HepG2 (cell line): ENCODE results near the gene SELPLG. TPM values are rescaled to one million over a fixed set of nuclear protein-coding genes. Genes with fewer than 3 reads are reported as not detected.

Experiments
- ATAC-seq: fragments of 200-7000 bp; cut with Tn5 transposase; 3 replicates; pipeline ENCODE4 v1.9.1; 2020; ENCODE audit warnings: mild to moderate bottlenecking, moderate library complexity
- BruUV-seq: library from RNA; stranded (reverse); fragments of 400-500 nt; replicated peaks from 2 replicates; lab custom pipeline; 2021; lab: Mats Ljungman, UMichigan
- CTCF ChIA-PET: fragments of 300-600 bp; formaldehyde crosslinking; extraction: SDS; loops from one replicate; lab custom pipeline; 2021; ENCODE audit warnings: low total read pairs, inconsistent platforms, low intra/inter-chr PET ratio; lab: Yijun Ruan, JAX
- POLR2A ChIA-PET: fragments of 350-600 bp; sonication (Branson Sonifier 250); formaldehyde crosslinking; loops from one replicate; lab custom pipeline; 2020; ENCODE audit warnings: antibody characterized with exemption, inconsistent platforms; lab: Yijun Ruan, JAX
- DNase-seq: peaks from one replicate; pipeline ENCODE4 v3.0.0-alpha.2; 2015; ENCODE audit warnings: low spot score
- FAIRE-seq: peaks from 3 replicates; lab custom pipeline; 2011; peaks lifted over from hg19 to GRCh38; lab: Jason Lieb, UNC
- H2AFZ ChIP-seq: one replicate; pipeline ENCODE4 v1.6.1; 2011; ENCODE audit warnings: low read length, inconsistent platforms
- H3K27ac ChIP-seq: fragments of 300-600 bp; 3 replicates; pipeline ENCODE4 v1.8.0; 2011; ENCODE audit warnings: mixed run types, mild to moderate bottlenecking, mixed read lengths, low read length, inconsistent platforms; ENCODE audit not compliant: insufficient read depth; ENCODE audit errors: extremely low read length
- H3K27me3 ChIP-seq, 2 experiments: fragments of 200-600 bp in 1 of 2; 2 replicates in 1 of 2; 3 replicates in 1 of 2; pipeline versions ENCODE4 v1.6.0 to v1.8.0; 2011; ENCODE audit warnings: low read length in 2 of 2, mild to moderate bottlenecking in 2 of 2, moderate library complexity in 2 of 2, inconsistent platforms in 1 of 2; ENCODE audit not compliant: insufficient read depth in 2 of 2, control insufficient read depth in 1 of 2
- H3K36me3 ChIP-seq, 2 experiments: fragments of 200-600 bp in 1 of 2; replicated peaks in 1 of 2; 2 replicates in 1 of 2; 3 replicates in 1 of 2; pipeline versions ENCODE4 v1.5.1 to v1.8.0; 2011; ENCODE audit warnings: low read length in 2 of 2, inconsistent platforms in 1 of 2; ENCODE audit not compliant: insufficient read depth in 2 of 2, control insufficient read depth in 1 of 2
- H3K4me1 ChIP-seq: 2 replicates; pipeline ENCODE4 v1.5.1; 2012; ENCODE audit warnings: low read length, inconsistent platforms; ENCODE audit not compliant: insufficient read depth
- H3K4me2 ChIP-seq: 2 replicates; pipeline ENCODE4 v1.6.0; 2011; ENCODE audit warnings: low read depth, low read length, inconsistent platforms
- H3K4me3 ChIP-seq, 3 experiments: fragments of 200-600 bp in 1 of 3; sonication (generic), shearing (Covaris generic) in 1 of 3; replicated peaks in 1 of 3; 2 replicates each; pipeline ENCODE4 v1.5.1; 2011 to 2016; ENCODE audit warnings: low read length in 3 of 3, inconsistent platforms in 2 of 3, low read depth in 2 of 3, mild to moderate bottlenecking in 2 of 3, control low read depth in 1 of 3, mixed read lengths in 1 of 3; ENCODE audit not compliant: insufficient read depth in 1 of 3
- H3K79me2 ChIP-seq: one replicate; pipeline ENCODE4 v1.6.1; 2011; ENCODE audit warnings: low read length, inconsistent platforms; ENCODE audit not compliant: insufficient read depth
- H3K9ac ChIP-seq: 2 replicates; pipeline ENCODE4 v1.6.0; 2011; ENCODE audit warnings: mild to moderate bottlenecking, low read depth, low read length, inconsistent platforms; ENCODE audit not compliant: insufficient read depth
- H3K9me3 ChIP-seq: 2 replicates; pipeline ENCODE4 v1.5.1; 2012; ENCODE audit warnings: mild to moderate bottlenecking, low read length
- H4K20me1 ChIP-seq: 2 replicates; pipeline ENCODE4 v1.6.0; 2011; ENCODE audit warnings: inconsistent platforms, mild to moderate bottlenecking, low read length, moderate library complexity; ENCODE audit not compliant: insufficient read depth
- BATF2 ChIP-seq: sonication (generic); formaldehyde crosslinking; IDR thresholded peaks from 2 replicates; pipeline ENCODE4 v1.8.0; 2022; ENCODE audit warnings: mild to moderate bottlenecking, missing genetic modification reagents, moderate library complexity
- BRD4 ChIP-seq: sonication (generic); formaldehyde crosslinking; IDR thresholded peaks from 2 replicates; pipeline ENCODE4 v1.4.0; 2020; ENCODE audit warnings: missing genetic modification reagents
- CEBPB ChIP-seq: IDR thresholded peaks from 2 replicates; pipeline ENCODE4 v1.6.1; 2011; ENCODE audit warnings: low read depth, low read length, improper control_type of control experiment, borderline replicate concordance
- DZIP1 ChIP-seq: sonication (generic); formaldehyde crosslinking; IDR thresholded peaks from 2 replicates; pipeline ENCODE4 v1.5.0; 2020; ENCODE audit warnings: mild to moderate bottlenecking, missing genetic modification reagents
- HHEX ChIP-seq: IDR thresholded peaks from 2 replicates; pipeline ENCODE4 v1.6.1; 2016; ENCODE audit warnings: control low read depth
- JUNB ChIP-seq: sonication (generic); formaldehyde crosslinking; IDR thresholded peaks from 2 replicates; pipeline ENCODE4 v1.8.0; 2022; ENCODE audit warnings: missing genetic modification reagents, mild to moderate bottlenecking, borderline replicate concordance
- PBX2 ChIP-seq: IDR thresholded peaks from 2 replicates; pipeline ENCODE4 v1.6.1; 2016; ENCODE audit warnings: control low read depth
- SRY ChIP-seq: sonication (generic); formaldehyde crosslinking; IDR thresholded peaks from 2 replicates; pipeline ENCODE4 v1.8.0; 2022; ENCODE audit warnings: mild to moderate bottlenecking, missing genetic modification reagents
- SUZ12 ChIP-seq: fragments of 150-350 bp; IDR thresholded peaks from 2 replicates; pipeline ENCODE4 v1.6.1; 2014; ENCODE audit warnings: low read depth, low read length
- ZNF367 ChIP-seq: sonication (generic); formaldehyde crosslinking; IDR thresholded peaks from 2 replicates; pipeline ENCODE4 v1.4.0; 2020; ENCODE audit warnings: missing genetic modification reagents, borderline replicate concordance
- ZNF691 ChIP-seq: sonication (generic); formaldehyde crosslinking; IDR thresholded peaks from 2 replicates; pipeline ENCODE4 v1.4.0; 2020; ENCODE audit warnings: missing genetic modification reagents, low read depth, mild to moderate bottlenecking, borderline replicate concordance
- WGBS: methylation state at CpG from one replicate; pipeline ENCODE4 v1.1.6; 2017; ENCODE audit warnings: low lambda C conversion rate; 5-methylcytosine and 5-hydroxymethylcytosine counted together
- in situ Hi-C: cut with HindIII; loops from 2 replicates; pipeline ENCODE4 v1.10.0; 2017; ENCODE audit warnings: low pct_unique_long_range_greater_than_20kb; ENCODE audit not compliant: extremely low pct_ligation_motif_present
- intact Hi-C: fragments of 100-400 bp; cut with micrococcal nuclease; formaldehyde crosslinking; loops from one replicate; pipeline ENCODE4 v1.10.0; 2022; ENCODE audit not compliant: unreplicated experiment
- polyA plus RNA-seq, 8 experiments: library from polyadenylated mRNA; depleted of rRNA in 3 of 8; stranded (reverse) in 7 of 8; unstranded in 1 of 8; fragments of >200 nt; fragmentation: Illumina TruSeq in 4 of 8; extraction: Trizol in 4 of 8; gene quantifications; 2 replicates each; pipeline versions ENCODE4 v1.2.1 to v1.2.3, GENCODE V29; 2011 to 2016; ENCODE audit warnings: low read depth in 4 of 8, missing spikeins in 1 of 8, mixed read lengths in 1 of 8; ENCODE audit not compliant: insufficient read depth in 1 of 8
- total RNA-seq, 5 experiments: library from RNA; depleted of rRNA; stranded (reverse); fragments of >200 nt; fragmentation: Illumina TruSeq; extraction: Trizol; gene quantifications; 2 replicates each; pipeline ENCODE4 v1.2.3, GENCODE V29; 2016; ENCODE audit warnings: low read depth in 1 of 5

The SELPLG gene
- total and polyA plus RNA-seq, 2 of the 13 experiments (the other 11 are each of a cell fraction or from before 2014, with no cell fraction given): 0.12 TPM; not detected in 1

GRCh38 chr12:108606492-108606891 lies 27.2 kb downstream of the SELPLG start:
- no peaks in the 10 kb centered on the region for H3K79me2 ChIP-seq
- H3K4me1 ChIP-seq: peaks cover 12% of the 10 kb centered on the region
- H3K9me3 ChIP-seq: no peaks in the 10 kb centered on the region
- H2AFZ ChIP-seq: no peak overlapping the region
- WGBS: 82% methylated on average over 4 of the region's 9 CpGs
- no peak overlapping the region for H3K4me3 ChIP-seq
- ChIA-PET POLR2A (no interaction called here), CTCF (no interaction called here)
- H3K27me3 ChIP-seq: peaks cover 3 to 26% of the 10 kb centered on the region in 2 experiments; a peak in 4 of 5 replicates
- no peak overlapping the region for H3K27ac ChIP-seq
- no peaks in the 10 kb centered on the region for H4K20me1 ChIP-seq
- H3K4me2 ChIP-seq: no peak overlapping the region
- in situ Hi-C loops (no loop called here), intact Hi-C loops (no loop called here)
- no peak for DNase-seq
- ATAC-seq: no peak
- TF ChIP-seq PBX2 (CRISPR knock-in tag) (no peak), HHEX (CRISPR knock-in tag) (no peak), SUZ12 (no peak), BRD4 (no peak), JUNB (CRISPR knock-in tag) (no peak), SRY (CRISPR knock-in tag) (no peak), DZIP1 (CRISPR knock-in tag) (no peak), CEBPB (no peak), ZNF367 (CRISPR knock-in tag) (no peak), BATF2 (CRISPR knock-in tag) (no peak), ZNF691 (CRISPR knock-in tag) (no peak)
- no peak for FAIRE-seq
- H3K36me3 ChIP-seq: no peaks in the 10 kb centered on the region
- no TSS peak for BruUV-seq
- no peak overlapping the region for H3K9ac ChIP-seq
